ENCODE data around the gene FLOT1.

DNA sequence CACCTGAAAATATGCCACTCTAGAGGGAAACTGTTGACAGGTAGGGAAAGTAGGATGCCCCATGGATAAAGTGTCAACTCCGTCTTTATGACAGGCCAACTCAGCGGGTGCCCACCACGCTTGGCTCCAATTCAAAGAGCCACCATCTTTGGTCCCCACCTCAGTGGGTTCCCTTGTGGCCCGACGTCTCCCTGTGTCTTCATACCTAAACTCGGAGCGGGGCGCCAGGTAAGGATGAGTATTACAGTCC, 25.7 kb downstream of the FLOT1 start:
- TF ChIP-seq, protein P1, sequence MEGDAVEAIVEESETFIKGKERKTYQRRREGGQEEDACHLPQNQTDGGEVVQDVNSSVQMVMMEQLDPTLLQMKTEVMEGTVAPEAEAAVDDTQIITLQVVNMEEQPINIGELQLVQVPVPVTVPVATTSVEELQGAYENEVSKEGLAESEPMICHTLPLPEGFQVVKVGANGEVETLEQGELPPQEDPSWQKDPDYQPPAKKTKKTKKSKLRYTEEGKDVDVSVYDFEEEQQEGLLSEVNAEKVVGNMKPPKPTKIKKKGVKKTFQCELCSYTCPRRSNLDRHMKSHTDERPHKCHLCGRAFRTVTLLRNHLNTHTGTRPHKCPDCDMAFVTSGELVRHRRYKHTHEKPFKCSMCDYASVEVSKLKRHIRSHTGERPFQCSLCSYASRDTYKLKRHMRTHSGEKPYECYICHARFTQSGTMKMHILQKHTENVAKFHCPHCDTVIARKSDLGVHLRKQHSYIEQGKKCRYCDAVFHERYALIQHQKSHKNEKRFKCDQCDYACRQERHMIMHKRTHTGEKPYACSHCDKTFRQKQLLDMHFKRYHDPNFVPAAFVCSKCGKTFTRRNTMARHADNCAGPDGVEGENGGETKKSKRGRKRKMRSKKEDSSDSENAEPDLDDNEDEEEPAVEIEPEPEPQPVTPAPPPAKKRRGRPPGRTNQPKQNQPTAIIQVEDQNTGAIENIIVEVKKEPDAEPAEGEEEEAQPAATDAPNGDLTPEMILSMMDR (conservative IDR thresholded peaks at IDR 0.05; ENCODE audit: low read depth, low read length), result no peak
- no peak for TF ChIP-seq CEBPB (IDR thresholded peaks at IDR 0.05; ENCODE audit: low read depth, low read length)
- no peak for TF ChIP-seq RFX5 (IDR thresholded peaks at IDR 0.05; ENCODE audit: low read depth, low read length)
- no peak for TF ChIP-seq POLR2A (IDR thresholded peaks at IDR 0.05; ENCODE audit: low read depth, low read length)
- no peak for TF ChIP-seq RAD21 (IDR thresholded peaks at IDR 0.05; ENCODE audit: low read length)
- TF ChIP-seq BHLHE40 (IDR thresholded peaks at IDR 0.05; ENCODE audit: low read depth, low read length), result no peak
- TF ChIP-seq MXI1 (IDR thresholded peaks at IDR 0.05; ENCODE audit: borderline replicate concordance, low read depth, low read length), result no peak
- no peak for TF ChIP-seq SMC3 (IDR thresholded peaks at IDR 0.05; ENCODE audit: low read depth, low read length)
- TF ChIP-seq, protein P2, sequence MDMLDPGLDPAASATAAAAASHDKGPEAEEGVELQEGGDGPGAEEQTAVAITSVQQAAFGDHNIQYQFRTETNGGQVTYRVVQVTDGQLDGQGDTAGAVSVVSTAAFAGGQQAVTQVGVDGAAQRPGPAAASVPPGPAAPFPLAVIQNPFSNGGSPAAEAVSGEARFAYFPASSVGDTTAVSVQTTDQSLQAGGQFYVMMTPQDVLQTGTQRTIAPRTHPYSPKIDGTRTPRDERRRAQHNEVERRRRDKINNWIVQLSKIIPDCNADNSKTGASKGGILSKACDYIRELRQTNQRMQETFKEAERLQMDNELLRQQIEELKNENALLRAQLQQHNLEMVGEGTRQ (IDR thresholded peaks at IDR 0.05; ENCODE audit: low read depth, low read length), result no peak
- no peak for TF ChIP-seq MAZ (IDR thresholded peaks at IDR 0.05; ENCODE audit: borderline replicate concordance, low read depth, low read length)
